ENCODE results near the gene CDHR2. TPM values are rescaled to one million over a fixed set of nuclear protein-coding genes. Genes with fewer than 3 reads are reported as not detected.

CDHR2 gene
- total RNA-seq, 4 donors from 2014 or later: under 0.01 to 0.35 (median 0.09) TPM; not detected in 1

- Histone ChIP-seq H3K27ac (no peak overlapping the region), H3K4me3 (no peak overlapping the region), H3K9me3 (no peaks in the 10 kb centered on the region), H3K27me3 (no peaks in the 10 kb centered on the region), H3K36me3 (no peaks in the 10 kb centered on the region), H3K4me1 (peaks cover 4 to 20% of the 10 kb centered on the region in 2 donors)
- intact Hi-C loops (cut with DNase I; ENCODE audit: low total_unique reads): loop anchor here (5.0 kb wide), 1 partner anchor 85 kb away; the partner anchor contains the start of gene FAF2
- no peak for DNase-seq
- no peak for TF ChIP-seq POLR2A (IDR thresholded peaks at IDR 0.05)
- TF ChIP-seq, protein P1, sequence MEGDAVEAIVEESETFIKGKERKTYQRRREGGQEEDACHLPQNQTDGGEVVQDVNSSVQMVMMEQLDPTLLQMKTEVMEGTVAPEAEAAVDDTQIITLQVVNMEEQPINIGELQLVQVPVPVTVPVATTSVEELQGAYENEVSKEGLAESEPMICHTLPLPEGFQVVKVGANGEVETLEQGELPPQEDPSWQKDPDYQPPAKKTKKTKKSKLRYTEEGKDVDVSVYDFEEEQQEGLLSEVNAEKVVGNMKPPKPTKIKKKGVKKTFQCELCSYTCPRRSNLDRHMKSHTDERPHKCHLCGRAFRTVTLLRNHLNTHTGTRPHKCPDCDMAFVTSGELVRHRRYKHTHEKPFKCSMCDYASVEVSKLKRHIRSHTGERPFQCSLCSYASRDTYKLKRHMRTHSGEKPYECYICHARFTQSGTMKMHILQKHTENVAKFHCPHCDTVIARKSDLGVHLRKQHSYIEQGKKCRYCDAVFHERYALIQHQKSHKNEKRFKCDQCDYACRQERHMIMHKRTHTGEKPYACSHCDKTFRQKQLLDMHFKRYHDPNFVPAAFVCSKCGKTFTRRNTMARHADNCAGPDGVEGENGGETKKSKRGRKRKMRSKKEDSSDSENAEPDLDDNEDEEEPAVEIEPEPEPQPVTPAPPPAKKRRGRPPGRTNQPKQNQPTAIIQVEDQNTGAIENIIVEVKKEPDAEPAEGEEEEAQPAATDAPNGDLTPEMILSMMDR (IDR thresholded peaks at IDR 0.05): no peak
These were observed 17.1 kb upstream of the CDHR2 start for GRCh38 chr5:176531902-176532493.

DNA sequence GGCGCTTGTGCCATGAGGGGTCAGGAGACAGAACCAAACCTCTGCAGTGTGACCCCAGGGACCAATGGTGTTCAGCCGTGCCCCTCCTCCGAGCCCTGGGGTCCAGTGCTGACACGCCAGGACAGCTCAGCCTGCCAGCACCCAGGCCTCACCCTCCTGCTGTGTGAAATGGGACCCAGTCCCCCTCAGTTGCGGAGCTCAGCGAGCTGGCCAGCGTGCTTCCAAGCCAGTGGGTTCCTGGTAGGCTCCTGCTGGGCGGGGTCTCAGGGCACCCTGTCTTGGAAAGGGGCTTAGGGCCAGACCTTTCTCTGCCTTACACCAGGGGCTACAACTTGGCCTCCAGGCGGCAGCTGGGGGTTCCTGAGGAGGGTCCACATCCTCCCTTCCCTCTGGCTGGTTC, 16.3 kb upstream of the CDHR2 start:
- no peak for DNase-seq
- intact Hi-C loops (cut with DNase I; ENCODE audit: low total_unique reads): loop anchor here (5.0 kb wide), 1 partner anchor 85 kb away; the partner anchor contains the start of gene FAF2
- TF ChIP-seq POLR2A (IDR thresholded peaks at IDR 0.05): no peak
- TF ChIP-seq, protein P1 (IDR thresholded peaks at IDR 0.05): no peak
- H3K36me3 ChIP-seq: no peaks in the 10 kb centered on the region
- no peaks in the 10 kb centered on the region for H3K27me3 ChIP-seq
- peaks cover 4 to 20% of the 10 kb centered on the region in 2 donors for H3K4me1 ChIP-seq
- peak overlapping the region; percentile 26 to 95 for H3K27ac ChIP-seq
- no peak overlapping the region for H3K4me3 ChIP-seq
- no peaks in the 10 kb centered on the region for H3K9me3 ChIP-seq

- intact Hi-C loops (cut with DNase I; ENCODE audit: low total_unique reads): loop anchor here (5.0 kb wide), 1 partner anchor 86 kb away; the partner anchor contains the start of gene FAF2
- DNase-seq: no peak
- H3K9me3 ChIP-seq: no peaks in the 10 kb centered on the region
- H3K36me3 ChIP-seq: no peaks in the 10 kb centered on the region
- H3K4me1 ChIP-seq: peaks cover 4 to 20% of the 10 kb centered on the region in 2 donors
- peak overlapping the region; percentile 26 to 95 for H3K27ac ChIP-seq
- TF ChIP-seq POLR2A (IDR thresholded peaks at IDR 0.05): no peak
- TF ChIP-seq, protein P1 (IDR thresholded peaks at IDR 0.05): no peak
- no peak overlapping the region for H3K4me3 ChIP-seq
- no peaks in the 10 kb centered on the region for H3K27me3 ChIP-seq
These were observed 15.8 kb upstream of the CDHR2 start for GRCh38 chr5:176533390-176533789.

GRCh38 chr5:176533894-176534611, 15.1 kb upstream of the CDHR2 start:
- Histone ChIP-seq H3K36me3 (no peaks in the 10 kb centered on the region), H3K9me3 (no peaks in the 10 kb centered on the region), H3K4me1 (peaks cover 4 to 20% of the 10 kb centered on the region in 2 donors), H3K4me3 (no peak overlapping the region), H3K27me3 (no peaks in the 10 kb centered on the region), H3K27ac (peak overlapping the region; percentile 26 to 95)
- DNase-seq: peak in 1 of 2 donors; percentile 35
- TF ChIP-seq, protein P1 (IDR thresholded peaks at IDR 0.05): no peak
- no peak for TF ChIP-seq POLR2A (IDR thresholded peaks at IDR 0.05)
- intact Hi-C loops (cut with DNase I; ENCODE audit: low total_unique reads): loop anchor here (5.0 kb wide), 1 partner anchor 87 kb away; the partner anchor contains the start of gene FAF2

GRCh38 chr5:176534640-176535039, 14.5 kb upstream of the CDHR2 start:
- Histone ChIP-seq H3K4me3 (no peak overlapping the region), H3K27me3 (no peaks in the 10 kb centered on the region), H3K9me3 (no peaks in the 10 kb centered on the region), H3K27ac (peak overlapping the region; percentile 93 to 95), H3K4me1 (peaks cover 4 to 20% of the 10 kb centered on the region in 2 donors), H3K36me3 (no peaks in the 10 kb centered on the region)
- intact Hi-C loops (cut with DNase I; ENCODE audit: low total_unique reads): loop anchor here (5.0 kb wide), 1 partner anchor 87 kb away; the partner anchor contains the start of gene FAF2
- TF ChIP-seq POLR2A (IDR thresholded peaks at IDR 0.05): no peak
- TF ChIP-seq, protein P1 (IDR thresholded peaks at IDR 0.05): no peak
- no peak for DNase-seq

Measured in uterus (tissue), 4 donors.